GM12878 (cell line): ENCODE results near the gene DPH7. TPM values are rescaled to one million over a fixed set of nuclear protein-coding genes. Genes with fewer than 3 reads are reported as not detected.

Source experiments
- ATAC-seq: fragments of 200-7000 bp; cut with Tn5 transposase; 3 replicates; pipeline ENCODE4 v1.9.1; 2020; ENCODE audit warnings: mild to moderate bottlenecking, moderate library complexity
- BruUV-seq: library from RNA; stranded (reverse); fragments of 400-500 nt; replicated peaks from 2 replicates; lab custom pipeline; 2021; lab: Mats Ljungman, UMichigan
- CTCF ChIA-PET: fragments of 300-600 bp; sonication (Branson Sonifier 250); formaldehyde crosslinking; extraction: SDS; loops from one replicate; lab custom pipeline; 2021; ENCODE audit warnings: inconsistent platforms; lab: Yijun Ruan, JAX
- POLR2A ChIA-PET: fragments of 350-600 bp; formaldehyde crosslinking; extraction: SDS; loops from one replicate; lab custom pipeline; 2021; ENCODE audit warnings: inconsistent platforms; lab: Charles Lee
- RAD21 ChIA-PET: fragments of 300-600 bp; sonication (Branson Sonifier 250); formaldehyde crosslinking; loops from one replicate; lab custom pipeline; 2023; ENCODE audit warnings: antibody characterized with exemption; ENCODE audit not compliant: unreplicated experiment; lab: Charles Lee
- SMC1A ChIA-PET: fragments of 300-600 bp; sonication (Branson Sonifier 250); formaldehyde crosslinking; loops from one replicate; lab custom pipeline; 2023; ENCODE audit not compliant: unreplicated experiment, uncharacterized antibody; lab: Charles Lee
- DNase-seq: peaks from one replicate; pipeline ENCODE4 v3.0.0-alpha.2; 2011; ENCODE audit warnings: low read depth, low spot score
- FAIRE-seq: peaks from 3 replicates; lab custom pipeline; 2011; peaks lifted over from hg19 to GRCh38; lab: Jason Lieb, UNC
- H2AFZ ChIP-seq: 2 replicates; pipeline ENCODE4 v1.6.0; 2011; ENCODE audit warnings: low read depth, low read length, control low read depth; ENCODE audit not compliant: control insufficient read depth
- H3K27ac ChIP-seq: 2 replicates; pipeline ENCODE4 v1.5.1; 2011; ENCODE audit warnings: control low read depth; ENCODE audit not compliant: control insufficient read depth, insufficient read depth
- H3K27me3 ChIP-seq, 2 experiments: replicated peaks in 1 of 2; 2 replicates each; pipeline versions ENCODE4 v1.6.0 to v1.6.1; 2011; ENCODE audit warnings: low read length in 1 of 2; ENCODE audit not compliant: control insufficient read depth in 2 of 2, insufficient read depth in 2 of 2
- H3K36me3 ChIP-seq, 2 experiments: 2 replicates each; pipeline ENCODE4 v1.5.1; 2011; ENCODE audit warnings: low read length in 1 of 2; ENCODE audit not compliant: control insufficient read depth in 2 of 2, insufficient read depth in 2 of 2
- H3K4me1 ChIP-seq: 2 replicates; pipeline ENCODE4 v1.6.1; 2011; ENCODE audit warnings: mild to moderate bottlenecking, low read length, moderate library complexity, mixed read lengths; ENCODE audit not compliant: control insufficient read depth, insufficient read depth
- H3K4me2 ChIP-seq: 2 replicates; pipeline ENCODE4 v1.6.0; 2011; ENCODE audit warnings: control low read depth; ENCODE audit not compliant: control insufficient read depth, insufficient read depth
- H3K4me3 ChIP-seq: fragments of 200-600 bp; sonication (generic); 2 replicates; pipeline ENCODE4 v1.5.1; 2016
- H3K79me2 ChIP-seq: 2 replicates; pipeline ENCODE4 v1.6.0; 2011; ENCODE audit warnings: low read length; ENCODE audit not compliant: control insufficient read depth, insufficient read depth
- H3K9ac ChIP-seq: 2 replicates; pipeline ENCODE4 v1.8.0; 2011; ENCODE audit warnings: low read length, control low read depth, mixed read lengths; ENCODE audit not compliant: control insufficient read depth, insufficient read depth
- H3K9me3 ChIP-seq: replicated peaks from 3 replicates; pipeline ENCODE4 v1.5.1; 2011; ENCODE audit warnings: mild to moderate bottlenecking, low read length; ENCODE audit not compliant: control insufficient read depth, insufficient read depth
- H4K20me1 ChIP-seq: 2 replicates; pipeline ENCODE4 v1.6.0; 2011; ENCODE audit not compliant: control insufficient read depth, insufficient read depth
- ATF3 ChIP-seq: IDR thresholded peaks from 2 replicates; pipeline ENCODE4 v1.6.1; 2011; ENCODE audit warnings: low read depth, mild to moderate bottlenecking, low read length, moderate library complexity, borderline replicate concordance; ENCODE audit errors: extremely low read depth
- BCLAF1 ChIP-seq: fragments of 450-650 bp; IDR thresholded peaks from 2 replicates; pipeline ENCODE4 v1.6.1; 2017; ENCODE audit warnings: antibody characterized with exemption, mild to moderate bottlenecking, moderate library complexity
- CBFB ChIP-seq: IDR thresholded peaks from 2 replicates; pipeline ENCODE4 v1.6.1; 2016; ENCODE audit warnings: antibody characterized with exemption, low read depth
- E2F4 ChIP-seq: IDR thresholded peaks from 2 replicates; pipeline ENCODE4 v1.6.1; 2012; ENCODE audit warnings: low read depth, low read length, improper control_type of control experiment
- EED ChIP-seq: sonication (generic); IDR thresholded peaks from 2 replicates; pipeline ENCODE4 v1.6.1; 2016; ENCODE audit warnings: antibody characterized with exemption, low read depth
- EGR1 ChIP-seq, 2 experiments: IDR thresholded peaks; 1 replicate in 1 of 2; 2 replicates in 1 of 2; pipeline ENCODE4 v1.6.1; 2011 to 2012; ENCODE audit warnings: low read depth in 2 of 2, low read length in 2 of 2, borderline replicate concordance in 1 of 2, mild to moderate bottlenecking in 1 of 2, moderate library complexity in 1 of 2
- FOS ChIP-seq: IDR thresholded peaks from 3 replicates; pipeline ENCODE4 v1.6.1; 2011; ENCODE audit warnings: borderline replicate concordance; ENCODE audit not compliant: insufficient read length; ENCODE audit errors: extremely low read depth
- FOXM1 ChIP-seq: IDR thresholded peaks from 2 replicates; pipeline ENCODE4 v1.6.1; 2012; ENCODE audit warnings: low read depth, mild to moderate bottlenecking, inconsistent platforms, low read length, moderate library complexity
- MAX ChIP-seq: IDR thresholded peaks from 2 replicates; pipeline ENCODE4 v1.6.1; 2012; ENCODE audit warnings: low read depth, low read length, improper control_type of control experiment
- MYB ChIP-seq: fragments of 150-350 bp; IDR thresholded peaks from 2 replicates; pipeline ENCODE4 v1.6.1; 2014; ENCODE audit warnings: mild to moderate bottlenecking, low read depth, low read length, borderline replicate concordance
- NFXL1 ChIP-seq: fragments of 450-650 bp; IDR thresholded peaks from 2 replicates; pipeline ENCODE4 v1.6.1; 2017; ENCODE audit warnings: antibody characterized with exemption, mild to moderate bottlenecking, borderline replicate concordance
- RB1 ChIP-seq: fragments of 450-650 bp; formaldehyde crosslinking; IDR thresholded peaks from 2 replicates; pipeline ENCODE4 v1.6.1; 2017; ENCODE audit warnings: mild to moderate bottlenecking, borderline replicate concordance
- SP1 ChIP-seq: IDR thresholded peaks from one replicate; pipeline ENCODE4 v1.6.1; 2011; ENCODE audit warnings: low read depth, low read length
- TAF1 ChIP-seq: IDR thresholded peaks from 2 replicates; pipeline ENCODE4 v1.6.1; 2011; ENCODE audit warnings: mild to moderate bottlenecking, low read depth, low read length, borderline replicate concordance
- ZSCAN29 ChIP-seq: fragments of 450-650 bp; IDR thresholded peaks from 2 replicates; pipeline ENCODE4 v1.6.1; 2017; ENCODE audit warnings: mild to moderate bottlenecking, moderate library complexity
- whole genome bisulfite sequencing: methylation state at CpG from one replicate; pipeline ENCODE4 v1.1.6; 2016; ENCODE audit warnings: low lambda C conversion rate; ENCODE audit not compliant: insufficient replicate concordance, insufficient coverage; ENCODE audit errors: missing lambda C conversion rate; 5-methylcytosine and 5-hydroxymethylcytosine counted together
- in situ Hi-C: fragments of 300-500 bp; cut with MboI; formaldehyde crosslinking; loops from 9 replicates; pipeline ENCODE4 v1.14.3; 2018; ENCODE audit warnings: mixed read lengths
- intact Hi-C: fragments of 100-400 bp; cut with micrococcal nuclease; formaldehyde crosslinking; loops from one replicate; pipeline ENCODE4 v1.14.2; 2022; ENCODE audit not compliant: unreplicated experiment
- polyA plus RNA-seq, 11 experiments: library from polyadenylated mRNA; depleted of rRNA in 4 of 11; unstranded in 6 of 11; stranded (reverse) in 5 of 11; fragments of >200 nt; fragmentation: Nextera tagmentation in 4 of 11; fragmentation: Illumina TruSeq in 1 of 11; extraction: Ambion mirVana in 4 of 11; extraction: Trizol in 1 of 11; gene quantifications; 1 replicate in 1 of 11; 2 replicates in 10 of 11; pipeline versions ENCODE4 v1.2.1 to v1.2.3, GENCODE V29; 2011 to 2016; ENCODE audit warnings: inconsistent platforms in 2 of 11, missing spikeins in 2 of 11, low read depth in 1 of 11
- total RNA-seq, 4 experiments: library from RNA; depleted of rRNA in 3 of 4; stranded (reverse); fragments of >200 nt in 3 of 4; fragmentation: Illumina TruSeq in 1 of 4; extraction: Trizol in 1 of 4; gene quantifications; 2 replicates each; pipeline versions ENCODE4 v1.2.1 to v1.2.3, GENCODE V29; 2013 to 2021

The DPH7 gene
- total and polyA plus RNA-seq, 10 of the 15 experiments (the other 5 are each of a cell fraction or from before 2014, with no cell fraction given): 8.7 to 40.0 (median 28.1) TPM

GRCh38 chr9:137538058-137538457 lies 40.7 kb downstream of the DPH7 start:
- ChIA-PET SMC1A (interaction anchor here (0.6 to 1.0 kb wide), 2 partner anchors 10 to 555 kb away, joined by 3 to 7 read pairs; no protein-coding TSS in a partner anchor), CTCF (interaction anchor here (0.6 kb wide), 1 partner anchor 84 kb away, joined by 3 read pairs; no protein-coding TSS in a partner anchor), RAD21 (no interaction called here), POLR2A (no interaction called here)
- FAIRE-seq: no peak
- Histone ChIP-seq H3K36me3 (no peaks in the 10 kb centered on the region), H3K9ac (no peak overlapping the region), H3K27ac (no peak overlapping the region), H3K27me3 (no peaks in the 10 kb centered on the region), H3K4me1 (peaks cover 19% of the 10 kb centered on the region), H3K9me3 (no peaks in the 10 kb centered on the region; the same call in 2 of the 3 replicates), H2AFZ (no peak overlapping the region), H3K79me2 (no peaks in the 10 kb centered on the region), H4K20me1 (no peaks in the 10 kb centered on the region), H3K4me2 (no peak overlapping the region), H3K4me3 (no peak overlapping the region)
- TF ChIP-seq E2F4 (no peak), EED (no peak), TAF1 (no peak), CBFB (no peak), NFXL1 (no peak), EGR1 (IDR thresholded peaks at IDR 0.05; ENCODE audit: borderline replicate concordance in 1 of 2, low read depth in 2 of 2, low read length in 2 of 2) (no peak), ATF3 (no peak), SP1 (no peak), RB1 (no peak), FOS (no peak), MAX (no peak), MYB (no peak), FOXM1 (no peak), BCLAF1 (no peak), ZSCAN29 (no peak)
- intact Hi-C loops (loop anchor here (10.0 kb wide), 1 partner anchor 113 kb away; the partner anchor contains the start of genes EXD3 and NOXA1), in situ Hi-C loops (no loop called here)
- no peak for DNase-seq
- no peak for ATAC-seq
- WGBS: 94% methylated on average over 16 of the region's 16 CpGs
- no TSS peak for BruUV-seq
